H1 (cell line): Measurements from ENCODE around the gene NDST3. TPM values are rescaled to one million over a fixed set of nuclear protein-coding genes. Genes with fewer than 3 reads are reported as not detected.

ENCODE experiments used
- CTCF ChIA-PET: fragments of 300-600 bp; sonication (Branson Sonifier 250); formaldehyde crosslinking; loops from one replicate; lab custom pipeline; 2021; ENCODE audit not compliant: partially characterized antibody; lab: Charles Lee
- POLR2A ChIA-PET: fragments of 300-600 bp; sonication (Branson Sonifier 250); formaldehyde crosslinking; loops from one replicate; lab custom pipeline; 2021; ENCODE audit warnings: inconsistent platforms; ENCODE audit not compliant: partially characterized antibody; lab: Charles Lee
- DNase-seq, 2 experiments: peaks; one replicate each; pipeline versions ENCODE4 v3.0.0 to v3.0.0-alpha.2; 2010 to 2022; ENCODE audit warnings: low spot score in 2 of 2, low read depth in 1 of 2, mixed read lengths in 1 of 2
- FAIRE-seq: peaks from 2 replicates; lab custom pipeline; 2011; peaks lifted over from hg19 to GRCh38; lab: Jason Lieb, UNC
- H2AFZ ChIP-seq: 2 replicates; pipeline ENCODE4 v1.8.1; 2012; ENCODE audit warnings: low read length, inconsistent platforms
- H2AK5ac ChIP-seq: 2 replicates; pipeline ENCODE4 v1.6.1; 2013; ENCODE audit warnings: low read depth, low read length
- H2BK120ac ChIP-seq: replicated peaks from 2 replicates; pipeline ENCODE3; 2013; ENCODE audit warnings: low read depth, low read length, inconsistent platforms
- H2BK12ac ChIP-seq: 2 replicates; pipeline ENCODE4 v1.6.1; 2013; ENCODE audit warnings: low read depth, low read length
- H2BK15ac ChIP-seq: 2 replicates; pipeline ENCODE4 v1.6.1; 2013; ENCODE audit warnings: low read length
- H2BK20ac ChIP-seq: 2 replicates; pipeline ENCODE4 v1.6.1; 2013; ENCODE audit warnings: low read length
- H2BK5ac ChIP-seq: 2 replicates; pipeline ENCODE4 v1.6.1; 2013; ENCODE audit warnings: low read depth, low read length
- H3K14ac ChIP-seq: 2 replicates; pipeline ENCODE4 v1.6.1; 2013; ENCODE audit warnings: inconsistent platforms; ENCODE audit not compliant: insufficient read length
- H3K18ac ChIP-seq: 2 replicates; pipeline ENCODE4 v1.6.1; 2013; ENCODE audit warnings: low read length; ENCODE audit errors: extremely low read depth
- H3K23ac ChIP-seq: 2 replicates; pipeline ENCODE4 v1.6.1; 2013; ENCODE audit warnings: inconsistent platforms; ENCODE audit not compliant: insufficient read length
- H3K23me2 ChIP-seq: 2 replicates; pipeline ENCODE4 v1.6.1; 2013; ENCODE audit warnings: low read depth, low read length
- H3K27ac ChIP-seq: 2 replicates; pipeline ENCODE4 v1.6.1; 2011; ENCODE audit warnings: low read depth, low read length, inconsistent platforms
- H3K27me3 ChIP-seq, 4 experiments: replicated peaks in 1 of 4; 1 replicate in 1 of 4; 2 replicates in 3 of 4; pipeline versions ENCODE4 v1.6.1 to v1.8.1; 2011 to 2013; ENCODE audit warnings: low read length in 3 of 4, mild to moderate bottlenecking in 3 of 4, inconsistent platforms in 2 of 4, mixed read lengths in 2 of 4, moderate library complexity in 1 of 4; ENCODE audit not compliant: control insufficient read depth in 3 of 4, insufficient read depth in 3 of 4; ENCODE audit errors: extremely low read depth in 1 of 4
- H3K36me3 ChIP-seq, 4 experiments: 2 replicates each; pipeline versions ENCODE4 v1.6.1 to v1.8.1; 2011 to 2013; ENCODE audit warnings: mild to moderate bottlenecking in 4 of 4, low read length in 3 of 4, moderate library complexity in 2 of 4, control low read depth in 1 of 4, inconsistent platforms in 1 of 4; ENCODE audit not compliant: insufficient read depth in 4 of 4, control insufficient read depth in 2 of 4
- H3K4ac ChIP-seq: replicated peaks from 2 replicates; pipeline ENCODE3; 2013; ENCODE audit warnings: low read length, low read depth, mixed read lengths, inconsistent platforms; ENCODE audit not compliant: insufficient read length
- H3K4me1 ChIP-seq, 4 experiments: replicated peaks in 1 of 4; 1 replicate in 1 of 4; 2 replicates in 3 of 4; pipeline versions ENCODE4 v1.6.1 to v1.8.1; 2011 to 2013; ENCODE audit warnings: low read length in 3 of 4, inconsistent platforms in 2 of 4, mixed read lengths in 1 of 4; ENCODE audit not compliant: insufficient read depth in 4 of 4, control insufficient read depth in 3 of 4
- H3K4me2 ChIP-seq, 2 experiments: 2 replicates each; pipeline versions ENCODE4 v1.6.1 to v1.8.1; 2011 to 2013; ENCODE audit warnings: low read depth in 2 of 2, low read length in 2 of 2, control low read depth in 1 of 2, inconsistent platforms in 1 of 2, mild to moderate bottlenecking in 1 of 2; ENCODE audit not compliant: insufficient read depth in 1 of 2
- H3K4me3 ChIP-seq, 4 experiments: fragments of 200-600, 300-600 bp in 1 of 4; sonication (generic), shearing (Covaris generic), sonication (Bioruptor Twin) in 1 of 4; 2 replicates each; pipeline versions ENCODE4 v1.5.1 to v1.8.1; 2011 to 2016; ENCODE audit warnings: low read length in 4 of 4, low read depth in 3 of 4, control low read depth in 2 of 4, inconsistent platforms in 2 of 4, mild to moderate bottlenecking in 2 of 4, mixed read lengths in 1 of 4, moderate library complexity in 1 of 4; ENCODE audit not compliant: insufficient read depth in 2 of 4; ENCODE audit errors: extremely low read depth in 1 of 4
- H3K56ac ChIP-seq: replicated peaks from 2 replicates; pipeline ENCODE3; 2013; ENCODE audit warnings: low read depth, mild to moderate bottlenecking, mixed read lengths, low read length, inconsistent platforms; ENCODE audit not compliant: insufficient read length
- H3K79me1 ChIP-seq: 2 replicates; pipeline ENCODE4 v1.6.1; 2013; ENCODE audit warnings: low read depth, low read length, control low read depth
- H3K79me2 ChIP-seq, 2 experiments: 2 replicates each; pipeline versions ENCODE4 v1.6.1 to v1.8.1; 2012 to 2013; ENCODE audit warnings: low read length in 2 of 2, mild to moderate bottlenecking in 2 of 2, inconsistent platforms in 1 of 2; ENCODE audit not compliant: insufficient read depth in 2 of 2, control insufficient read depth in 1 of 2
- H3K9ac ChIP-seq, 4 experiments: replicated peaks in 1 of 4; 1 replicate in 1 of 4; 2 replicates in 3 of 4; pipeline versions ENCODE4 v1.6.1 to v1.8.1; 2011 to 2013; ENCODE audit warnings: low read depth in 3 of 4, low read length in 3 of 4, control low read depth in 2 of 4, mild to moderate bottlenecking in 2 of 4, moderate library complexity in 2 of 4, inconsistent platforms in 1 of 4; ENCODE audit errors: extremely low read depth in 1 of 4
- H3K9me3 ChIP-seq, 2 experiments: 2 replicates each; pipeline versions ENCODE4 v1.6.1 to v1.8.1; 2012 to 2013; ENCODE audit warnings: mild to moderate bottlenecking in 2 of 2, moderate library complexity in 2 of 2, control low read depth in 1 of 2, inconsistent platforms in 1 of 2, low read depth in 1 of 2, low read length in 1 of 2, mixed read lengths in 1 of 2; ENCODE audit not compliant: insufficient read depth in 2 of 2
- H4K20me1 ChIP-seq, 2 experiments: replicated peaks in 1 of 2; 2 replicates each; pipeline versions ENCODE3 to v1.8.1; 2011 to 2013; ENCODE audit warnings: inconsistent platforms in 2 of 2, low read length in 2 of 2, mild to moderate bottlenecking in 1 of 2; ENCODE audit not compliant: insufficient read depth in 2 of 2, control insufficient read depth in 1 of 2
- H4K5ac ChIP-seq: 2 replicates; pipeline ENCODE4 v1.6.1; 2013; ENCODE audit warnings: low read length, low read depth, mixed read lengths, inconsistent platforms; ENCODE audit not compliant: insufficient read length
- H4K8ac ChIP-seq: 2 replicates; pipeline ENCODE4 v1.8.0; 2013; ENCODE audit warnings: mild to moderate bottlenecking, moderate library complexity, low read length, inconsistent platforms; ENCODE audit not compliant: insufficient read depth; ENCODE audit errors: extremely low read depth
- H4K91ac ChIP-seq: replicated peaks from 2 replicates; pipeline ENCODE3; 2013; ENCODE audit warnings: low read length, mixed read lengths, inconsistent platforms; ENCODE audit not compliant: insufficient read length
- CTCF ChIP-seq, 3 experiments: IDR thresholded peaks; 1 replicate in 2 of 3; 2 replicates in 1 of 3; pipeline versions ENCODE4 v1.5.1 to v1.6.1; 2011; ENCODE audit warnings: low read length in 3 of 3, mild to moderate bottlenecking in 3 of 3, inconsistent platforms in 2 of 3, low read depth in 1 of 3, moderate library complexity in 1 of 3; ENCODE audit not compliant: insufficient read depth in 1 of 3; ENCODE audit errors: control extremely low read depth in 1 of 3
- EP300 ChIP-seq, 2 experiments: IDR thresholded peaks; 1 replicate in 1 of 2; 2 replicates in 1 of 2; pipeline ENCODE4 v1.6.1; 2011 to 2012; ENCODE audit warnings: low read depth in 2 of 2, low read length in 2 of 2, mild to moderate bottlenecking in 2 of 2, borderline replicate concordance in 1 of 2, inconsistent platforms in 1 of 2, moderate library complexity in 1 of 2
- RAD21 ChIP-seq, 2 experiments: IDR thresholded peaks in 1 of 2; conservative IDR thresholded peaks in 1 of 2; 2 replicates each; pipeline ENCODE4 v1.6.1; 2011; ENCODE audit warnings: low read depth in 2 of 2, low read length in 2 of 2, improper control_type of control experiment in 1 of 2, inconsistent platforms in 1 of 2, mild to moderate bottlenecking in 1 of 2, moderate library complexity in 1 of 2
- WGBS, 2 experiments: shearing (Covaris generic) in 1 of 2; methylation state at CpG; one replicate each; pipeline versions ENCODE4 v1.1.6 to v1.1.7; 2013 to 2015; ENCODE audit warnings: low lambda C conversion rate in 2 of 2, mixed read lengths in 2 of 2, inconsistent platforms in 1 of 2, low coverage in 1 of 2, missing lambda C conversion rate in 1 of 2; ENCODE audit not compliant: insufficient replicate concordance in 2 of 2, insufficient coverage in 1 of 2, insufficient read length in 1 of 2; ENCODE audit errors: extremely low coverage in 1 of 2, missing lambda C conversion rate in 1 of 2; 5-methylcytosine and 5-hydroxymethylcytosine counted together
- polyA plus RNA-seq, 7 experiments: library from polyadenylated mRNA; depleted of rRNA in 3 of 7; stranded (reverse) in 5 of 7; unstranded in 2 of 7; fragments of >200 nt in 5 of 7; fragments of 200-250 nt in 2 of 7; gene quantifications; 1 replicate in 5 of 7; 2 replicates in 1 of 7; 4 replicates in 1 of 7; pipeline versions ENCODE4 v1.2.1 to v1.2.3, GENCODE V29; 2011 to 2013; ENCODE audit warnings: missing spikeins in 2 of 7, mixed read lengths in 2 of 7
- total RNA-seq: library from RNA; stranded (reverse); fragmentation: NEBNext Ultra II Directional; extraction: Animal tissue kit (Norgen Biotek cat#: 25700); gene quantifications from 2 replicates; pipeline ENCODE4 v1.2.1, GENCODE V29; 2021

Gene NDST3
- total and polyA plus RNA-seq, 2 of the 8 experiments (the other 6 are each of a cell fraction or from before 2014, with no cell fraction given) = 0.35 to 0.60 TPM

DNA sequence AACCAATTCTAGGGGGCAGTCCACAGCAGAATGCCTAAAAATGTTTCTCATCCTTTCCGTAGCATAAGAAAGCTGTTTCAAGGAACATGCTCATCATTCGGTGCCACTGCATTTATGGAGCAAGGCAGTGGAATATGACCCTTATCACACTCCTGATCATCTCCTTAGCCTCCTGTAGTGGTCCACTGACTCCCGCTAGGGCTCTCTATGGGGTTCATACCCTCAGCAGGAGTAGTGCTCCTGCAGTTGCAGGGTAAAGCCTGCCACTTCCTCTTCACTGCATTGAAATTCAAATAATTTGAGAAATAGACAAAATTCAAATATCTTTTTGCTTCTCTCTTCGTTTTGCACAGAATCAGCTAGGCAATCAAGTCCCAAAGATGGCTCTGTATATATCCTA, 107.0 kb downstream of the NDST3 start:
- ChIA-PET POLR2A (no interaction called here), CTCF (interaction anchor here (0.6 to 1.4 kb wide), 4 partner anchors 38 to 282 kb away, joined by 3 read pairs; no protein-coding TSS in a partner anchor)
- Histone ChIP-seq H3K56ac (no peak overlapping the region), H2BK20ac (no peak overlapping the region), H3K36me3 (no peaks in the 10 kb centered on the region), H3K14ac (no peak overlapping the region), H3K79me2 (no peaks in the 10 kb centered on the region), H3K4me2 (no peak overlapping the region), H4K20me1 (no peaks in the 10 kb centered on the region), H2BK12ac (no peak overlapping the region), H3K4ac (no peak overlapping the region), H3K23me2 (no peaks in the 10 kb centered on the region), H4K91ac (no peak overlapping the region), H2BK15ac (no peak overlapping the region), H2AK5ac (no peak overlapping the region), H2AFZ (no peak overlapping the region), H3K27me3 (no peaks in the 10 kb centered on the region), H3K23ac (no peak overlapping the region), H3K4me1 (no peaks in the 10 kb centered on the region), H2BK120ac (no peak overlapping the region), H3K18ac (no peak overlapping the region), H3K79me1 (no peaks in the 10 kb centered on the region), H3K9ac (no peak overlapping the region), H3K27ac (no peak overlapping the region), H4K8ac (no peak overlapping the region), H3K9me3 (no peaks in the 10 kb centered on the region), H3K4me3 (no peak overlapping the region), H4K5ac (no peak overlapping the region), H2BK5ac (no peak overlapping the region)
- WGBS, 2 experiments = 59% methylated on average over 4 of the region's 4 CpGs; no CpG with 5 or more reads in 1 of the 2 experiments
- DNase-seq (no peak), FAIRE-seq (no peak)
- TF ChIP-seq CTCF (IDR thresholded peaks at IDR 0.05; ENCODE audit: control extremely low read depth in 1 of 3, insufficient read depth in 1 of 3, low read depth in 1 of 3, low read length in 3 of 3) (peak in 1 of 3 experiments; percentile 13; a peak in 1 of 4 replicates), RAD21 (IDR thresholded peaks at IDR 0.05 in 1 of 2, conservative IDR thresholded peaks at IDR 0.05 in 1 of 2; ENCODE audit: low read depth in 2 of 2, low read length in 2 of 2) (peak; percentile 36 to 43; a peak in 3 of 4 replicates), EP300 (IDR thresholded peaks at IDR 0.05; ENCODE audit: borderline replicate concordance in 1 of 2, low read depth in 2 of 2, low read length in 2 of 2) (no peak)
